Activated T-helper 2 cell treated with anti-CD3 and anti-CD28 coated beads, Interferon-gamma antibody, Interleukin-2, Interleukin-4, amounts not matched to agents 10 μg/mL and 5 μg/mL and 100 μg/mL, durations not matched to agents 14 hours and 24 hours and 36 hours (primary cell): ENCODE measurements around the gene ZC3H13. TPM values are rescaled to one million over a fixed set of nuclear protein-coding genes. Genes with fewer than 3 reads are reported as not detected.
A peak's percentile ranks its signal among the peaks of the same experiment; 100 is the strongest.

ENCODE experiments used
- DNase-seq: peaks from one replicate; pipeline ENCODE4 v3.0.0; 2021; ENCODE audit warnings: low spot score
- H3K27ac Mint-ChIP-seq: one replicate; pipeline ENCODE4 v1.8.0; 2021; ENCODE audit warnings: mixed read lengths
- H3K27me3 Mint-ChIP-seq: one replicate; pipeline ENCODE4 v1.8.0; 2021; ENCODE audit warnings: low read depth, mixed read lengths
- H3K36me3 Mint-ChIP-seq: one replicate; pipeline ENCODE4 v1.8.0; 2021; ENCODE audit warnings: low read depth, mixed read lengths
- H3K4me1 Mint-ChIP-seq: one replicate; pipeline ENCODE4 v1.8.0; 2021; ENCODE audit warnings: low read depth, mixed read lengths
- H3K4me3 Mint-ChIP-seq: one replicate; pipeline ENCODE4 v1.8.0; 2021; ENCODE audit warnings: low read depth, mild to moderate bottlenecking, moderate library complexity, mixed read lengths
- H3K9me3 Mint-ChIP-seq: one replicate; pipeline ENCODE4 v1.8.0; 2021; ENCODE audit warnings: mixed read lengths
- intact Hi-C: fragments of 100-400 bp; cut with micrococcal nuclease; formaldehyde crosslinking; loops from one replicate; pipeline ENCODE4 v1.15.1; 2023
- total RNA-seq: library from RNA; stranded (reverse); gene quantifications from 2 replicates; pipeline ENCODE4 v1.2.3, GENCODE V29; 2022

ZC3H13 gene
- total RNA-seq, 1 donor from 2014 or later: 55.2 TPM

- H3K9me3 Mint-ChIP-seq: no peaks in the 10 kb centered on the region
- no peak for DNase-seq
- H3K36me3 Mint-ChIP-seq: peaks cover 3% of the 10 kb centered on the region
- intact Hi-C loops: loop anchor here (2.0 to 10.0 kb wide), 5 partner anchors 54 to 281 kb away; partner anchors contain the start of genes CPB2, LCP1 and LRRC63
- peak overlapping the region; percentile 98 for H3K27ac Mint-ChIP-seq
- peaks cover 16% of the 10 kb centered on the region for H3K27me3 Mint-ChIP-seq
- H3K4me1 Mint-ChIP-seq: peaks cover 21% of the 10 kb centered on the region
- peak overlapping the region; percentile 95 for H3K4me3 Mint-ChIP-seq
Observed at GRCh38 chr13:46053162-46054012, 841 bp upstream of the ZC3H13 start.

- Mint-ChIP-seq H3K27ac (peak overlapping the region; percentile 98), H3K4me1 (peaks cover 24% of the 10 kb centered on the region), H3K4me3 (peak overlapping the region; percentile 95), H3K9me3 (no peaks in the 10 kb centered on the region), H3K36me3 (peaks cover 3% of the 10 kb centered on the region), H3K27me3 (peaks cover 14% of the 10 kb centered on the region)
- intact Hi-C loops: loop anchor here (2.0 to 10.0 kb wide), 5 partner anchors 55 to 283 kb away; partner anchors contain the start of genes CPB2, LCP1 and LRRC63
- no peak for DNase-seq
Observed at GRCh38 chr13:46051968-46052318, 603 bp downstream of the ZC3H13 start.

GRCh38 chr13:46050771-46051170, 1.8 kb downstream of the ZC3H13 start:
- H3K4me1 Mint-ChIP-seq: peaks cover 24% of the 10 kb centered on the region
- intact Hi-C loops: loop anchor here (5.0 to 10.0 kb wide), 4 partner anchors 57 to 284 kb away; partner anchors contain the start of genes CPB2, LCP1 and LRRC63
- peaks cover 3% of the 10 kb centered on the region for H3K36me3 Mint-ChIP-seq
- peaks cover 6% of the 10 kb centered on the region for H3K27me3 Mint-ChIP-seq
- DNase-seq: no peak
- H3K4me3 Mint-ChIP-seq: peak overlapping the region; percentile 52
- no peaks in the 10 kb centered on the region for H3K9me3 Mint-ChIP-seq
- H3K27ac Mint-ChIP-seq: no peak overlapping the region

- no peak overlapping the region for H3K4me3 Mint-ChIP-seq
- intact Hi-C loops: no loop called here
- H3K4me1 Mint-ChIP-seq: peaks cover 9% of the 10 kb centered on the region
- H3K36me3 Mint-ChIP-seq: peaks cover 24% of the 10 kb centered on the region
- H3K9me3 Mint-ChIP-seq: no peaks in the 10 kb centered on the region
- H3K27ac Mint-ChIP-seq: no peak overlapping the region
- no peak for DNase-seq
- H3K27me3 Mint-ChIP-seq: no peaks in the 10 kb centered on the region
Observed at GRCh38 chr13:46045424-46045823, 7.1 kb downstream of the ZC3H13 start.

DNA sequence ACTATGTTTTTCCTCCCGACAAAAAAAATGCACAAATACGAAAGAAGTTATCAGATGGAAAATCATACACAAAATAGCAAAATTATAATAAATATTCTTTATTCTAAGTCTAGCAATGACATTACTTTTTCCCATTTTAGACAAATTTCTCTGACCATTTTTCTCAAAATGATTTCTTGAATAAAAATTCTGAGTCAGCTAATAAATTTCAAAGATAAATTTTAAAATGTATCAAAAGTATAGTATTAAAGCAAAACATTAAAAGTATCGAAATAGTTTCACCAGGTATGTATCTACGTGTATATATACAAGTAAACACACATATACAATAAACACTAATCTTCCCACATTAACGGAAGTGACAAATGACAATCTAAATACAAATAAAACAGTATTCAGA, 8.9 kb downstream of the ZC3H13 start:
- Mint-ChIP-seq H3K9me3 (no peaks in the 10 kb centered on the region), H3K27ac (no peak overlapping the region), H3K4me1 (peaks cover 9% of the 10 kb centered on the region), H3K36me3 (peaks cover 32% of the 10 kb centered on the region), H3K27me3 (no peaks in the 10 kb centered on the region), H3K4me3 (no peak overlapping the region)
- no peak for DNase-seq
- intact Hi-C loops: no loop called here

DNA sequence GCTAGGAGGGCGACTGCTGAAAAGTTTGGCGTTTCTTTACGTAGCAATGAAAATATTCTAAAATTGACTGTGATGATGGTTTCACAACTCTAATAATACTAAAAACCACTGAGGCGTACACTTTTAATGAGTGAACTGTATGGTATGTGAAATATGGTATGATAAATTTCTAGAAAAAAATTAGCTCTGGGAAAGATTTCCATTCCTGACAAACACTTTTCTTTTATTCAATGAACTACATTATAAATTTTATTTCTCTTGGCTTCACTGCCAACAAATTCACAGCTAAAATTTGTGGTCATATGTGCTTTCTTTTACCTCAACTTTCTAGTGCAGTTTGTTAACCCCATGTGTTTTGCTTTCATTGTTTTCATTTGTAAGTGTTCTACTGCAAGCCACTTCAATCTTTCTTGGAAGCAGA, 11.1 kb downstream of the ZC3H13 start:
- no peaks in the 10 kb centered on the region for H3K9me3 Mint-ChIP-seq
- H3K27me3 Mint-ChIP-seq: no peaks in the 10 kb centered on the region
- H3K4me3 Mint-ChIP-seq: no peak overlapping the region
- no peak overlapping the region for H3K27ac Mint-ChIP-seq
- no peak for DNase-seq
- intact Hi-C loops: no loop called here
- peaks cover 6% of the 10 kb centered on the region for H3K4me1 Mint-ChIP-seq
- H3K36me3 Mint-ChIP-seq: peaks cover 45% of the 10 kb centered on the region

GRCh38 chr13:46040763-46041162, 11.8 kb downstream of the ZC3H13 start:
- no peak for DNase-seq
- peaks cover 52% of the 10 kb centered on the region for H3K36me3 Mint-ChIP-seq

GRCh38 chr13:46039411-46040182, 12.9 kb downstream of the ZC3H13 start:
- H3K9me3 Mint-ChIP-seq: no peaks in the 10 kb centered on the region
- no peaks in the 10 kb centered on the region for H3K27me3 Mint-ChIP-seq
- intact Hi-C loops: no loop called here
- H3K36me3 Mint-ChIP-seq: peaks cover 58% of the 10 kb centered on the region
- H3K27ac Mint-ChIP-seq: no peak overlapping the region
- H3K4me1 Mint-ChIP-seq: no peaks in the 10 kb centered on the region
- no peak for DNase-seq
- H3K4me3 Mint-ChIP-seq: no peak overlapping the region

More at GRCh38 chr13:46040763-46041162, 11.8 kb downstream of the ZC3H13 start:
- Mint-ChIP-seq H3K27ac (no peak overlapping the region), H3K4me3 (no peak overlapping the region), H3K9me3 (no peaks in the 10 kb centered on the region), H3K4me1 (peaks cover 6% of the 10 kb centered on the region), H3K27me3 (no peaks in the 10 kb centered on the region)
- intact Hi-C loops: no loop called here

DNA sequence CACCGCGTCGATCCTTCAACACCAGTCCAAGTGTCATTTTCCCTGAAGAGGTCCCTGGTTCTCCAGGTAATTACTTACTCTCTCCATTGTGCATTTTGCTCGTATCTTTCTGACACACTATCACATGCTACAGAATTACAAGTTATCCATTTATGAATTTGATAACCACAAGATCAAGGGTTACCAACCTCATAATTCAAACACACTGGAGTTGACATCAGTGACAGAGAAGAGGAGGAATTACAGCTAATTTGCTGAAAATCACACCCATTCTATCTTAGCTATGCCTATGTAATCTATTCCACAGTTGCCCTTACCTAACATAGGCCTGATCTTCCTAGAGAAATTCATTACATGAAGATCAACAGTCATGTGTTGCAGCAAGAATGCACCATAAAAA, 14.2 kb downstream of the ZC3H13 start:
- H3K9me3 Mint-ChIP-seq: peaks cover 6% of the 10 kb centered on the region
- intact Hi-C loops: no loop called here
- H3K27me3 Mint-ChIP-seq: no peaks in the 10 kb centered on the region
- H3K36me3 Mint-ChIP-seq: peaks cover 70% of the 10 kb centered on the region
- H3K4me3 Mint-ChIP-seq: no peak overlapping the region
- no peak overlapping the region for H3K27ac Mint-ChIP-seq
- DNase-seq: no peak
- no peaks in the 10 kb centered on the region for H3K4me1 Mint-ChIP-seq

DNA sequence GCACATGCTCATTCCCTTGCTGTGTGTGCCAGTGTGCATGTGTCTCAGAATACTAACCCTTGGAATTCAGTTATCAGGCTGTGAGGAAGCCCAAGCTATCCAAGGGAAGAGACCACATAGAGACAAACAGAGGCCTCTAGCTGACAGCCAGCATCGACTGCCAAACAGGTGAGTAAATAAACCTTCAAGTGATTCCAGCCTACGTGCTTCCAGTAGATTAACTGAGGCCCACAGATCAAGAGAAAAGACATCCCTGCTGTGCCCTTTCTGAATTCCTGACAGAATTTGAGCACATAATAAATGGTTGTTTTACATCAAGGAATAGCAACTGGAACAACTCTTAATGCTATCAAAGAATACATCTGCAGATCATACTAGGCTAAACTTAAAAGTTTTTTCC, 17.5 kb downstream of the ZC3H13 start:
- peaks cover 76% of the 10 kb centered on the region for H3K36me3 Mint-ChIP-seq
- H3K4me3 Mint-ChIP-seq: no peak overlapping the region
- H3K27ac Mint-ChIP-seq: no peak overlapping the region
- H3K9me3 Mint-ChIP-seq: peaks cover 24% of the 10 kb centered on the region
- DNase-seq: no peak
- H3K4me1 Mint-ChIP-seq: peaks cover 10% of the 10 kb centered on the region
- H3K27me3 Mint-ChIP-seq: no peaks in the 10 kb centered on the region
- intact Hi-C loops: no loop called here

GRCh38 chr13:46032341-46032740, 20.2 kb downstream of the ZC3H13 start:
- Mint-ChIP-seq H3K4me3 (no peak overlapping the region), H3K36me3 (peaks cover 82% of the 10 kb centered on the region), H3K27ac (no peak overlapping the region), H3K4me1 (peaks cover 10% of the 10 kb centered on the region), H3K9me3 (peaks cover 27% of the 10 kb centered on the region), H3K27me3 (no peaks in the 10 kb centered on the region)
- DNase-seq: no peak
- intact Hi-C loops: no loop called here

GRCh38 chr13:46031581-46032263, 20.8 kb downstream of the ZC3H13 start:
- Mint-ChIP-seq H3K36me3 (peaks cover 78% of the 10 kb centered on the region), H3K9me3 (peaks cover 27% of the 10 kb centered on the region), H3K4me1 (peaks cover 10% of the 10 kb centered on the region), H3K27ac (no peak overlapping the region), H3K27me3 (no peaks in the 10 kb centered on the region), H3K4me3 (no peak overlapping the region)
- no peak for DNase-seq
- intact Hi-C loops: no loop called here
